Osteocyte (in vitro differentiated cells): ENCODE results near the gene DHRS1. TPM values are rescaled to one million over a fixed set of nuclear protein-coding genes. Genes with fewer than 3 reads are reported as not detected.

Source experiments
- DNase-seq: peaks from one replicate; pipeline ENCODE4 v3.0.0; 2021; ENCODE audit warnings: mixed read lengths; ENCODE audit not compliant: unreplicated experiment; ENCODE audit errors: extremely low spot score
- H3K27ac Mint-ChIP-seq: one replicate; pipeline ENCODE4 v1.8.0; 2021; ENCODE audit warnings: mild to moderate bottlenecking, mixed read lengths; ENCODE audit not compliant: unreplicated experiment
- H3K27me3 Mint-ChIP-seq: one replicate; pipeline ENCODE4 v1.8.0; 2021; ENCODE audit warnings: mixed read lengths; ENCODE audit not compliant: unreplicated experiment
- H3K36me3 Mint-ChIP-seq: one replicate; pipeline ENCODE4 v1.8.0; 2021; ENCODE audit warnings: mixed read lengths; ENCODE audit not compliant: unreplicated experiment
- H3K4me1 Mint-ChIP-seq: one replicate; pipeline ENCODE4 v1.8.0; 2021; ENCODE audit warnings: mixed read lengths; ENCODE audit not compliant: unreplicated experiment
- H3K4me3 Mint-ChIP-seq: one replicate; pipeline ENCODE4 v1.8.0; 2021; ENCODE audit warnings: mild to moderate bottlenecking, moderate library complexity, mixed read lengths; ENCODE audit not compliant: unreplicated experiment
- H3K9me3 Mint-ChIP-seq: one replicate; pipeline ENCODE4 v1.8.0; 2021; ENCODE audit warnings: mixed read lengths; ENCODE audit not compliant: unreplicated experiment
- CTCF ChIP-seq: fragments of 200-600 bp; sonication (generic); IDR thresholded peaks from 2 replicates; pipeline ENCODE4 v1.5.0; 2021; ENCODE audit warnings: antibody characterized with exemption, mild to moderate bottlenecking, moderate library complexity
- total RNA-seq: library from RNA; stranded (reverse); gene quantifications from 2 replicates; pipeline ENCODE4 v1.2.1, GENCODE V29; 2021

DHRS1 gene
- total RNA-seq, 1 donor from 2014 or later = 27.0 TPM

- no peak overlapping the region for H3K4me3 Mint-ChIP-seq
- H3K36me3 Mint-ChIP-seq = no peaks in the 10 kb centered on the region
- no peak overlapping the region for H3K27ac Mint-ChIP-seq
- H3K27me3 Mint-ChIP-seq = no peaks in the 10 kb centered on the region
- no peaks in the 10 kb centered on the region for H3K9me3 Mint-ChIP-seq
- TF ChIP-seq CTCF = no peak
- no peak for DNase-seq
- peaks cover 2% of the 10 kb centered on the region for H3K4me1 Mint-ChIP-seq
Observed at GRCh38 chr14:24252289-24253124, 47.1 kb downstream of the DHRS1 start.

- H3K9me3 Mint-ChIP-seq = no peaks in the 10 kb centered on the region
- TF ChIP-seq CTCF = no peak
- no peak overlapping the region for H3K27ac Mint-ChIP-seq
- DNase-seq = no peak
- H3K27me3 Mint-ChIP-seq = no peaks in the 10 kb centered on the region
- H3K4me1 Mint-ChIP-seq = peaks cover 4% of the 10 kb centered on the region
- no peak overlapping the region for H3K4me3 Mint-ChIP-seq
- no peaks in the 10 kb centered on the region for H3K36me3 Mint-ChIP-seq
Observed at GRCh38 chr14:24251880-24252288, 47.7 kb downstream of the DHRS1 start.

- Mint-ChIP-seq H3K36me3 (no peaks in the 10 kb centered on the region), H3K4me1 (peaks cover 5% of the 10 kb centered on the region), H3K27me3 (no peaks in the 10 kb centered on the region), H3K9me3 (no peaks in the 10 kb centered on the region), H3K27ac (no peak overlapping the region), H3K4me3 (no peak overlapping the region)
- TF ChIP-seq CTCF = no peak
- no peak for DNase-seq
Observed at GRCh38 chr14:24250354-24250753, 49.2 kb downstream of the DHRS1 start.

GRCh38 chr14:24249230-24250021 lies 50.2 kb downstream of the DHRS1 start:
- no peak for DNase-seq
- no peak overlapping the region for H3K27ac Mint-ChIP-seq
- H3K36me3 Mint-ChIP-seq = no peaks in the 10 kb centered on the region
- no peaks in the 10 kb centered on the region for H3K27me3 Mint-ChIP-seq
- peaks cover 7% of the 10 kb centered on the region for H3K4me1 Mint-ChIP-seq
- no peak for TF ChIP-seq CTCF
- no peak overlapping the region for H3K4me3 Mint-ChIP-seq
- H3K9me3 Mint-ChIP-seq = no peaks in the 10 kb centered on the region

GRCh38 chr14:24247422-24247821 lies 52.2 kb downstream of the DHRS1 start:
- H3K4me1 Mint-ChIP-seq = peaks cover 17% of the 10 kb centered on the region
- H3K9me3 Mint-ChIP-seq = no peaks in the 10 kb centered on the region
- H3K27me3 Mint-ChIP-seq = no peaks in the 10 kb centered on the region
- no peak overlapping the region for H3K4me3 Mint-ChIP-seq
- no peak for DNase-seq
- H3K36me3 Mint-ChIP-seq = no peaks in the 10 kb centered on the region
- no peak for TF ChIP-seq CTCF
- H3K27ac Mint-ChIP-seq = no peak overlapping the region
